ENCODE results near the gene TBX2.

TBX2 gene

GRCh38 chr17:61387511-61388305 lies 11.9 kb upstream of the TBX2 start:
- DNase-seq (ENCODE audit: low spot score) = no peak

- DNase-seq (ENCODE audit: low spot score) = no peak
Observed at GRCh38 chr17:61388561-61389356, 10.9 kb upstream of the TBX2 start.

GRCh38 chr17:61389670-61390478 lies 9.8 kb upstream of the TBX2 start:
- no peak for DNase-seq (ENCODE audit: low spot score)

GRCh38 chr17:61390479-61390791 lies 9.2 kb upstream of the TBX2 start:
- no peak for DNase-seq (ENCODE audit: low spot score)

GRCh38 chr17:61391595-61392291 lies 7.9 kb upstream of the TBX2 start:
- DNase-seq (ENCODE audit: low spot score) = no peak

GRCh38 chr17:61392679-61393078 lies 7.0 kb upstream of the TBX2 start:
- DNase-seq (ENCODE audit: low spot score) = no peak

GRCh38 chr17:61393550-61393903 lies 6.1 kb upstream of the TBX2 start:
- DNase-seq (ENCODE audit: low spot score) = no peak

GRCh38 chr17:61393904-61394629 lies 5.6 kb upstream of the TBX2 start:
- no peak for DNase-seq (ENCODE audit: low spot score)

- DNase-seq (ENCODE audit: low spot score) = no peak
Observed at GRCh38 chr17:61394630-61395408, 4.8 kb upstream of the TBX2 start.

- DNase-seq (ENCODE audit: low spot score) = no peak
Observed at GRCh38 chr17:61395409-61395982, 4.1 kb upstream of the TBX2 start.

- no peak for DNase-seq (ENCODE audit: low spot score)
Observed at GRCh38 chr17:61395983-61396585, 3.6 kb upstream of the TBX2 start.

- DNase-seq (ENCODE audit: low spot score) = no peak
Observed at GRCh38 chr17:61396586-61397085, 3.0 kb upstream of the TBX2 start.

GRCh38 chr17:61397086-61397842 lies 2.4 kb upstream of the TBX2 start:
- DNase-seq (ENCODE audit: low spot score) = no peak

- DNase-seq (ENCODE audit: low spot score) = no peak
Observed at GRCh38 chr17:61398721-61399130, 917 bp upstream of the TBX2 start.

- no peak for DNase-seq (ENCODE audit: low spot score)
Observed at GRCh38 chr17:61400066-61400716, 548 bp downstream of the TBX2 start.

- DNase-seq (ENCODE audit: low spot score) = no peak
Observed at GRCh38 chr17:61400717-61401388, 1.2 kb downstream of the TBX2 start.

- no peak for DNase-seq (ENCODE audit: low spot score)
Observed at GRCh38 chr17:61401389-61402072, 1.9 kb downstream of the TBX2 start.
